HepG2 (cell line): Measurements from ENCODE around the gene MC5R. TPM values are rescaled to one million over a fixed set of nuclear protein-coding genes. Genes with fewer than 3 reads are reported as not detected.

Source experiments
- ATAC-seq: fragments of 200-7000 bp; cut with Tn5 transposase; 3 replicates; pipeline ENCODE4 v1.9.1; 2020; ENCODE audit warnings: mild to moderate bottlenecking, moderate library complexity
- BruUV-seq: library from RNA; stranded (reverse); fragments of 400-500 nt; replicated peaks from 2 replicates; lab custom pipeline; 2021; lab: Mats Ljungman, UMichigan
- CTCF ChIA-PET: fragments of 300-600 bp; formaldehyde crosslinking; extraction: SDS; loops from one replicate; lab custom pipeline; 2021; ENCODE audit warnings: low total read pairs, inconsistent platforms, low intra/inter-chr PET ratio; lab: Yijun Ruan, JAX
- POLR2A ChIA-PET: fragments of 350-600 bp; sonication (Branson Sonifier 250); formaldehyde crosslinking; loops from one replicate; lab custom pipeline; 2020; ENCODE audit warnings: antibody characterized with exemption, inconsistent platforms; lab: Yijun Ruan, JAX
- DNase-seq: peaks from one replicate; pipeline ENCODE4 v3.0.0-alpha.2; 2015; ENCODE audit warnings: low spot score
- FAIRE-seq: peaks from 3 replicates; lab custom pipeline; 2011; peaks lifted over from hg19 to GRCh38; lab: Jason Lieb, UNC
- H2AFZ ChIP-seq: one replicate; pipeline ENCODE4 v1.6.1; 2011; ENCODE audit warnings: low read length, inconsistent platforms
- H3K27ac ChIP-seq: fragments of 300-600 bp; 3 replicates; pipeline ENCODE4 v1.8.0; 2011; ENCODE audit warnings: mixed run types, mild to moderate bottlenecking, mixed read lengths, low read length, inconsistent platforms; ENCODE audit not compliant: insufficient read depth; ENCODE audit errors: extremely low read length
- H3K27me3 ChIP-seq, 2 experiments: fragments of 200-600 bp in 1 of 2; 2 replicates in 1 of 2; 3 replicates in 1 of 2; pipeline versions ENCODE4 v1.6.0 to v1.8.0; 2011; ENCODE audit warnings: low read length in 2 of 2, mild to moderate bottlenecking in 2 of 2, moderate library complexity in 2 of 2, inconsistent platforms in 1 of 2; ENCODE audit not compliant: insufficient read depth in 2 of 2, control insufficient read depth in 1 of 2
- H3K36me3 ChIP-seq, 2 experiments: fragments of 200-600 bp in 1 of 2; replicated peaks in 1 of 2; 2 replicates in 1 of 2; 3 replicates in 1 of 2; pipeline versions ENCODE4 v1.5.1 to v1.8.0; 2011; ENCODE audit warnings: low read length in 2 of 2, inconsistent platforms in 1 of 2; ENCODE audit not compliant: insufficient read depth in 2 of 2, control insufficient read depth in 1 of 2
- H3K4me1 ChIP-seq: 2 replicates; pipeline ENCODE4 v1.5.1; 2012; ENCODE audit warnings: low read length, inconsistent platforms; ENCODE audit not compliant: insufficient read depth
- H3K4me2 ChIP-seq: 2 replicates; pipeline ENCODE4 v1.6.0; 2011; ENCODE audit warnings: low read depth, low read length, inconsistent platforms
- H3K4me3 ChIP-seq, 3 experiments: fragments of 200-600 bp in 1 of 3; sonication (generic), shearing (Covaris generic) in 1 of 3; replicated peaks in 1 of 3; 2 replicates each; pipeline ENCODE4 v1.5.1; 2011 to 2016; ENCODE audit warnings: low read length in 3 of 3, inconsistent platforms in 2 of 3, low read depth in 2 of 3, mild to moderate bottlenecking in 2 of 3, control low read depth in 1 of 3, mixed read lengths in 1 of 3; ENCODE audit not compliant: insufficient read depth in 1 of 3
- H3K79me2 ChIP-seq: one replicate; pipeline ENCODE4 v1.6.1; 2011; ENCODE audit warnings: low read length, inconsistent platforms; ENCODE audit not compliant: insufficient read depth
- H3K9ac ChIP-seq: 2 replicates; pipeline ENCODE4 v1.6.0; 2011; ENCODE audit warnings: mild to moderate bottlenecking, low read depth, low read length, inconsistent platforms; ENCODE audit not compliant: insufficient read depth
- H3K9me3 ChIP-seq: 2 replicates; pipeline ENCODE4 v1.5.1; 2012; ENCODE audit warnings: mild to moderate bottlenecking, low read length
- H4K20me1 ChIP-seq: 2 replicates; pipeline ENCODE4 v1.6.0; 2011; ENCODE audit warnings: inconsistent platforms, mild to moderate bottlenecking, low read length, moderate library complexity; ENCODE audit not compliant: insufficient read depth
- FOXC1 ChIP-seq: sonication (generic); formaldehyde crosslinking; IDR thresholded peaks from 2 replicates; pipeline ENCODE4 v1.8.0; 2022; ENCODE audit warnings: mild to moderate bottlenecking, missing genetic modification reagents, borderline replicate concordance
- RARG ChIP-seq: sonication (generic); formaldehyde crosslinking; IDR thresholded peaks from 2 replicates; pipeline ENCODE4 v1.4.0; 2020; ENCODE audit warnings: low read depth, mild to moderate bottlenecking, missing genetic modification reagents
- SIX4 ChIP-seq: sonication (generic); formaldehyde crosslinking; IDR thresholded peaks from 2 replicates; pipeline ENCODE4 v1.4.0; 2020; ENCODE audit warnings: missing genetic modification reagents
- TAF1 ChIP-seq: sonication (generic); formaldehyde crosslinking; IDR thresholded peaks from 2 replicates; pipeline ENCODE4 v1.4.0; 2020; ENCODE audit warnings: missing genetic modification reagents
- TMF1 ChIP-seq: sonication (generic); formaldehyde crosslinking; IDR thresholded peaks from 2 replicates; pipeline ENCODE4 v1.8.1; 2022; ENCODE audit warnings: low read depth, missing genetic modification reagents
- ZNF546 ChIP-seq: sonication (generic); formaldehyde crosslinking; conservative IDR thresholded peaks from 2 replicates; pipeline ENCODE4 v1.8.1; 2023; ENCODE audit warnings: mild to moderate bottlenecking, missing genetic modification reagents
- ZNF558 ChIP-seq: sonication (generic); formaldehyde crosslinking; IDR thresholded peaks from 2 replicates; pipeline ENCODE4 v1.9.0; 2022; ENCODE audit warnings: mild to moderate bottlenecking, missing genetic modification reagents, borderline replicate concordance
- ZNF563 ChIP-seq: sonication (generic); formaldehyde crosslinking; IDR thresholded peaks from 2 replicates; pipeline ENCODE4 v1.8.0; 2022; ENCODE audit warnings: mild to moderate bottlenecking, moderate library complexity, missing genetic modification reagents
- WGBS: methylation state at CpG from one replicate; pipeline ENCODE4 v1.1.6; 2017; ENCODE audit warnings: low lambda C conversion rate; 5-methylcytosine and 5-hydroxymethylcytosine counted together
- in situ Hi-C: cut with HindIII; loops from 2 replicates; pipeline ENCODE4 v1.10.0; 2017; ENCODE audit warnings: low pct_unique_long_range_greater_than_20kb; ENCODE audit not compliant: extremely low pct_ligation_motif_present
- intact Hi-C: fragments of 100-400 bp; cut with micrococcal nuclease; formaldehyde crosslinking; loops from one replicate; pipeline ENCODE4 v1.10.0; 2022; ENCODE audit not compliant: unreplicated experiment
- polyA plus RNA-seq, 8 experiments: library from polyadenylated mRNA; depleted of rRNA in 3 of 8; stranded (reverse) in 7 of 8; unstranded in 1 of 8; fragments of >200 nt; fragmentation: Illumina TruSeq in 4 of 8; extraction: Trizol in 4 of 8; gene quantifications; 2 replicates each; pipeline versions ENCODE4 v1.2.1 to v1.2.3, GENCODE V29; 2011 to 2016; ENCODE audit warnings: low read depth in 4 of 8, missing spikeins in 1 of 8, mixed read lengths in 1 of 8; ENCODE audit not compliant: insufficient read depth in 1 of 8
- total RNA-seq, 5 experiments: library from RNA; depleted of rRNA; stranded (reverse); fragments of >200 nt; fragmentation: Illumina TruSeq; extraction: Trizol; gene quantifications; 2 replicates each; pipeline ENCODE4 v1.2.3, GENCODE V29; 2016; ENCODE audit warnings: low read depth in 1 of 5
- TF ChIP-seq, protein P1 (sequence below): sonication (generic); formaldehyde crosslinking; IDR thresholded peaks from 2 replicates; pipeline ENCODE4 v1.4.0; 2020; ENCODE audit warnings: mild to moderate bottlenecking, missing genetic modification reagents
- TF ChIP-seq, protein P2 (sequence below): sonication (generic); formaldehyde crosslinking; IDR thresholded peaks from 2 replicates; pipeline ENCODE4 v1.4.0; 2020; ENCODE audit warnings: missing genetic modification reagents
- TF ChIP-seq, protein P3 (sequence below): sonication (generic); formaldehyde crosslinking; IDR thresholded peaks from 2 replicates; pipeline ENCODE4 v1.5.0; 2020; ENCODE audit warnings: missing genetic modification reagents, mild to moderate bottlenecking, borderline replicate concordance

The MC5R gene
- total and polyA plus RNA-seq, 2 of the 13 experiments (the other 11 are each of a cell fraction or from before 2014, with no cell fraction given): not detected

DNA sequence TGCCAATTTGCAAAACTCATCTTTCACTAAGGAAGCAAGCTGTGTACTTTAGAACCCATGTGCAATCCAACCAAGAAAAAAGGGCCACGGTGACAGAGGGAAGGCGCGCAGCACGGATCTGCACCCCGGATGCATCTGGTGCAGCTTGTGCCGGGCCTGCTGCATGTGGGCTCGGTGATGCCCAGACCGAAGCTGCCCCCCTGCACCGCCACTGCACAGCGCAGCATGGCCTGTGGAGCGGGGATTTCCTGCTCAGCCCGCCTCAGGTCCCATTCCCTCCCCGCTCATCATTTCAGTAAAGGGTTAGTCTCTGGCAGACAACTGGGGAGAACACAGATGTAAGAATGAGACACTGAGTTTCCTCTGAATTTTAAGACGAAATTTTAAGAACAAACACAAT, 48.4 kb downstream of the MC5R start:
- FAIRE-seq: no peak
- H3K36me3 ChIP-seq: no peaks in the 10 kb centered on the region
- intact Hi-C loops: no loop called here
- no peak overlapping the region for H3K4me2 ChIP-seq
- in situ Hi-C loops: no loop called here
- no peak overlapping the region for H3K9ac ChIP-seq
- H3K9me3 ChIP-seq: no peaks in the 10 kb centered on the region
- H4K20me1 ChIP-seq: no peaks in the 10 kb centered on the region
- DNase-seq: no peak
- WGBS: 40% methylated on average over 14 of the region's 14 CpGs
- no peak overlapping the region for H2AFZ ChIP-seq
- no peak for ATAC-seq
- POLR2A ChIA-PET: no interaction called here
- no peak overlapping the region for H3K4me3 ChIP-seq
- H3K27ac ChIP-seq: no peak overlapping the region
- CTCF ChIA-PET: no interaction called here
- TF ChIP-seq ZNF558 (CRISPR knock-in tag) (no peak), FOXC1 (CRISPR knock-in tag) (no peak), RARG (CRISPR knock-in tag) (no peak), TMF1 (CRISPR knock-in tag) (no peak), SIX4 (no peak), ZNF546 (CRISPR knock-in tag) (no peak), ZNF563 (CRISPR knock-in tag) (no peak), TAF1 (CRISPR knock-in tag) (no peak)
- TF ChIP-seq, protein P1, sequence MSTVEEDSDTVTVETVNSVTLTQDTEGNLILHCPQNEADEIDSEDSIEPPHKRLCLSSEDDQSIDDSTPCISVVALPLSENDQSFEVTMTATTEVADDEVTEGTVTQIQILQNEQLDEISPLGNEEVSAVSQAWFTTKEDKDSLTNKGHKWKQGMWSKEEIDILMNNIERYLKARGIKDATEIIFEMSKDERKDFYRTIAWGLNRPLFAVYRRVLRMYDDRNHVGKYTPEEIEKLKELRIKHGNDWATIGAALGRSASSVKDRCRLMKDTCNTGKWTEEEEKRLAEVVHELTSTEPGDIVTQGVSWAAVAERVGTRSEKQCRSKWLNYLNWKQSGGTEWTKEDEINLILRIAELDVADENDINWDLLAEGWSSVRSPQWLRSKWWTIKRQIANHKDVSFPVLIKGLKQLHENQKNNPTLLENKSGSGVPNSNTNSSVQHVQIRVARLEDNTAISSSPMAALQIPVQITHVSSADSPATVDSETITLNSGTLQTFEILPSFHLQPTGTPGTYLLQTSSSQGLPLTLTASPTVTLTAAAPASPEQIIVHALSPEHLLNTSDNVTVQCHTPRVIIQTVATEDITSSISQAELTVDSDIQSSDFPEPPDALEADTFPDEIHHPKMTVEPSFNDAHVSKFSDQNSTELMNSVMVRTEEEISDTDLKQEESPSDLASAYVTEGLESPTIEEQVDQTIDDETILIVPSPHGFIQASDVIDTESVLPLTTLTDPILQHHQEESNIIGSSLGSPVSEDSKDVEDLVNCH (CRISPR knock-in tag): no peak
- TF ChIP-seq, protein P2, sequence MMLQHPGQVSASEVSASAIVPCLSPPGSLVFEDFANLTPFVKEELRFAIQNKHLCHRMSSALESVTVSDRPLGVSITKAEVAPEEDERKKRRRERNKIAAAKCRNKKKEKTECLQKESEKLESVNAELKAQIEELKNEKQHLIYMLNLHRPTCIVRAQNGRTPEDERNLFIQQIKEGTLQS (CRISPR knock-in tag): no peak
- TF ChIP-seq, protein P3, sequence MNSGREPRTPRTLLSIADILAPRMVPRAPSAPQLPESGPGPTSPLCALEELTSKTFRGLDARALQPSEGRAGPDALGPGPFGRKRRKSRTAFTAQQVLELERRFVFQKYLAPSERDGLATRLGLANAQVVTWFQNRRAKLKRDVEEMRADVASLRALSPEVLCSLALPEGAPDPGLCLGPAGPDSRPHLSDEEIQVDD (CRISPR knock-in tag): no peak
- BruUV-seq: no TSS peak
- peaks cover 2 to 54% of the 10 kb centered on the region in 2 experiments; a peak in 4 of 5 replicates for H3K27me3 ChIP-seq
- H3K4me1 ChIP-seq: no peaks in the 10 kb centered on the region
- H3K79me2 ChIP-seq: no peaks in the 10 kb centered on the region
